Type B pancreatic cell (in vitro differentiated cells): ENCODE data around the gene TP53INP2. TPM values are rescaled to one million over a fixed set of nuclear protein-coding genes. Genes with fewer than 3 reads are reported as not detected.
"Not testable (repeated sequence)": the region's sequence is repeated elsewhere in the genome, so short reads cannot be mapped to it uniquely, and the experiment has no call there.

Experiments
- DNase-seq: peaks from one replicate; pipeline ENCODE4 v3.0.0; 2021; ENCODE audit warnings: mixed read lengths; ENCODE audit not compliant: unreplicated experiment; ENCODE audit errors: extremely low spot score
- H3K27ac Mint-ChIP-seq: 2 replicates; pipeline ENCODE4 v1.8.0; 2021; ENCODE audit warnings: mild to moderate bottlenecking, mixed read lengths
- H3K27me3 Mint-ChIP-seq: 2 replicates; pipeline ENCODE4 v1.8.0; 2021; ENCODE audit warnings: mixed read lengths
- H3K36me3 Mint-ChIP-seq: 2 replicates; pipeline ENCODE4 v1.8.0; 2021; ENCODE audit warnings: mixed read lengths
- H3K4me1 Mint-ChIP-seq: one replicate; pipeline ENCODE4 v1.8.0; 2021; ENCODE audit warnings: mixed read lengths; ENCODE audit not compliant: unreplicated experiment
- H3K4me3 Mint-ChIP-seq: 2 replicates; pipeline ENCODE4 v1.8.0; 2021; ENCODE audit warnings: mild to moderate bottlenecking, mixed read lengths
- H3K9me3 Mint-ChIP-seq: 2 replicates; pipeline ENCODE4 v1.8.0; 2021; ENCODE audit warnings: mixed read lengths
- total RNA-seq: library from RNA; stranded (reverse); gene quantifications from 2 replicates; pipeline ENCODE4 v1.2.1, GENCODE V29; 2021; ENCODE audit warnings: low replicate concordance
- TF ChIP-seq, protein P1 (sequence below): fragments of 200-600 bp; sonication (generic); conservative IDR thresholded peaks from 2 replicates; pipeline ENCODE4 v1.5.0; 2021; ENCODE audit warnings: antibody characterized with exemption, mild to moderate bottlenecking

TP53INP2 gene
- total RNA-seq, 1 donor from 2014 or later = 39.6 TPM

- H3K36me3 Mint-ChIP-seq = peaks cover 29% of the 10 kb centered on the region
- TF ChIP-seq, protein P1, sequence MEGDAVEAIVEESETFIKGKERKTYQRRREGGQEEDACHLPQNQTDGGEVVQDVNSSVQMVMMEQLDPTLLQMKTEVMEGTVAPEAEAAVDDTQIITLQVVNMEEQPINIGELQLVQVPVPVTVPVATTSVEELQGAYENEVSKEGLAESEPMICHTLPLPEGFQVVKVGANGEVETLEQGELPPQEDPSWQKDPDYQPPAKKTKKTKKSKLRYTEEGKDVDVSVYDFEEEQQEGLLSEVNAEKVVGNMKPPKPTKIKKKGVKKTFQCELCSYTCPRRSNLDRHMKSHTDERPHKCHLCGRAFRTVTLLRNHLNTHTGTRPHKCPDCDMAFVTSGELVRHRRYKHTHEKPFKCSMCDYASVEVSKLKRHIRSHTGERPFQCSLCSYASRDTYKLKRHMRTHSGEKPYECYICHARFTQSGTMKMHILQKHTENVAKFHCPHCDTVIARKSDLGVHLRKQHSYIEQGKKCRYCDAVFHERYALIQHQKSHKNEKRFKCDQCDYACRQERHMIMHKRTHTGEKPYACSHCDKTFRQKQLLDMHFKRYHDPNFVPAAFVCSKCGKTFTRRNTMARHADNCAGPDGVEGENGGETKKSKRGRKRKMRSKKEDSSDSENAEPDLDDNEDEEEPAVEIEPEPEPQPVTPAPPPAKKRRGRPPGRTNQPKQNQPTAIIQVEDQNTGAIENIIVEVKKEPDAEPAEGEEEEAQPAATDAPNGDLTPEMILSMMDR = no peak
- peaks cover 27% of the 10 kb centered on the region for H3K4me1 Mint-ChIP-seq
- peak overlapping the region; percentile 55 for H3K4me3 Mint-ChIP-seq
- H3K9me3 Mint-ChIP-seq = no peaks in the 10 kb centered on the region
- peaks cover 11% of the 10 kb centered on the region for H3K27me3 Mint-ChIP-seq
- DNase-seq = no peak
- peak overlapping the region; percentile 91 for H3K27ac Mint-ChIP-seq
Measured at GRCh38 chr20:34711813-34712430, 7.8 kb downstream of the TP53INP2 start.

DNA sequence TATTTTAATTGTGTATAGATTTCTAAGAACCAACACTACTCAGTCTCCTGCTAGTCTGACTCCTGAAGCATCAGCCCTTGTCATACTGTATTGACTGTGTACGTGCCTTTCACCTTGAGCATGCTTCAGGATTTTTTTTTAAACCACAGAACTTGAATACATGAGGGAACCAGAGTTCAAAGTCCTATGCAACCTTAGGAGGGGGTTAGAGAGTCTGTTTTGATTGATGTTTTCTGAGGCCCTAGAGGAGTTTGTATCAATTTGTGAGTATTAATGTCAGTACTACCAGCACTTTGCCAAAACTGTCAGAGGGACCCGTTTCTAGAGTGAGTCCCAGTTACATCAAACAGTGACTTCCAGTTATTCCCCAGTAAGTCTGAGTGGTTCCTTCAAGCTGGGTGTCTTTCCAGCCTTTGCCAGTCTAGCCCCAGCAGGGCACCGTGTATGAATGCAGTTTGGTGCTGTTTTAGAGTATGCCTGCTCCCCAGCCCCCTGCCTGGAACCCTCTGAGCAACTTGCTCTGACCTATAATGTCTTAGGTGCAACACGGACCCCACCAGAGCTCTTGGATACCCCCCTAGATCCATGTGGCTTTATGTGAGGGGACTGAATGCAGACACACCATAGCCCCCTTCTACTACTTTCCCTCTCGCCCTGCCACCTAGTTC lies 8.5 kb downstream of the TP53INP2 start:
- H3K27ac Mint-ChIP-seq = peak overlapping the region; percentile 91
- DNase-seq = no peak
- peaks cover 27% of the 10 kb centered on the region for H3K4me1 Mint-ChIP-seq
- H3K36me3 Mint-ChIP-seq = peaks cover 32% of the 10 kb centered on the region
- TF ChIP-seq, protein P1 = no peak
- H3K9me3 Mint-ChIP-seq = no peaks in the 10 kb centered on the region
- H3K4me3 Mint-ChIP-seq = peak overlapping the region; percentile 55
- H3K27me3 Mint-ChIP-seq = peaks cover 11% of the 10 kb centered on the region

GRCh38 chr20:34713194-34713943 lies 9.2 kb downstream of the TP53INP2 start:
- Mint-ChIP-seq H3K27ac (peak overlapping the region; percentile 91), H3K9me3 (no peaks in the 10 kb centered on the region), H3K4me3 (peak overlapping the region; percentile 29), H3K4me1 (peaks cover 22% of the 10 kb centered on the region), H3K36me3 (peaks cover 35% of the 10 kb centered on the region), H3K27me3 (peaks cover 11% of the 10 kb centered on the region)
- TF ChIP-seq, protein P1 = no peak
- no peak for DNase-seq

DNA sequence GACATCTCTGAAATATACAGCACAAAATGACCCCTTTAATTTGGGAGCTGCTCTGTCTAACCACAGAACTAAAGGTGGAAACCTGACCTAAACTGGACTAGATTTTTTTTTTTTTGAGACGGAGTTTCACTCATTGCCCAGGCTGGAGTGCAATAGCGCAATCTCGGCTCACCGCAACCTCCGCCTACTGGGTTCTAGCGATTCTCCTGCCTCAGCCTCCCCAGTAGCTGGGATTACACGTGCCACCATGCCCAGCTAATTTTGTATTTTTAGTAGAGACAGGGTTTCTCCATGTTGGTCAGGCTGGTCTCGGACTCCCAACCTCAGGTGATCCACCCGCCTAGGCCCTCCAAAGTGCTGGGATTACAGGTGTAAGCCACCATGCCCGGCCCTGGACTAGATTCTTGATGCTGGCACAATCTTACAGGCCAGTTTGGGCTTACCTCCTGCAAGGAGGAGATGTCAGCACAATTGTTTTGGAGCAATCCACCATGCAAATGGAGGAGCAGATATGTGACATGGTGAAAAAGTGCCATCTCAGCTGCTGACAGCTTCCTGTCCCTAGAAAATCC lies 9.9 kb downstream of the TP53INP2 start:
- Mint-ChIP-seq H3K4me1 (peaks cover 18% of the 10 kb centered on the region), H3K36me3 (peaks cover 40% of the 10 kb centered on the region), H3K27me3 (peaks cover 11% of the 10 kb centered on the region)
- H3K27ac Mint-ChIP-seq, DNase-seq, H3K4me3 Mint-ChIP-seq, H3K9me3 Mint-ChIP-seq: not testable (repeated sequence)

GRCh38 chr20:34715384-34715783 lies 11.2 kb downstream of the TP53INP2 start:
- no peaks in the 10 kb centered on the region for H3K9me3 Mint-ChIP-seq
- H3K4me3 Mint-ChIP-seq = no peak overlapping the region
- TF ChIP-seq, protein P1 = no peak
- peaks cover 49% of the 10 kb centered on the region for H3K36me3 Mint-ChIP-seq
- peak overlapping the region; percentile 64 for H3K27ac Mint-ChIP-seq
- DNase-seq = no peak
- peaks cover 14% of the 10 kb centered on the region for H3K4me1 Mint-ChIP-seq
- peaks cover 8% of the 10 kb centered on the region for H3K27me3 Mint-ChIP-seq
